HG02852 (cell line): ENCODE data around the gene THSD4.
"Not testable (repeated sequence)": the region's sequence is repeated elsewhere in the genome, so short reads cannot be mapped to it uniquely, and the experiment has no call there.

ENCODE experiments used
- ATAC-seq: cut with Tn5 transposase; IDR thresholded peaks from one replicate; pipeline ENCODE4 v1.9.1; 2021; ENCODE audit warnings: mild to moderate bottlenecking, moderate library complexity; ENCODE audit not compliant: unreplicated experiment

The THSD4 gene

DNA sequence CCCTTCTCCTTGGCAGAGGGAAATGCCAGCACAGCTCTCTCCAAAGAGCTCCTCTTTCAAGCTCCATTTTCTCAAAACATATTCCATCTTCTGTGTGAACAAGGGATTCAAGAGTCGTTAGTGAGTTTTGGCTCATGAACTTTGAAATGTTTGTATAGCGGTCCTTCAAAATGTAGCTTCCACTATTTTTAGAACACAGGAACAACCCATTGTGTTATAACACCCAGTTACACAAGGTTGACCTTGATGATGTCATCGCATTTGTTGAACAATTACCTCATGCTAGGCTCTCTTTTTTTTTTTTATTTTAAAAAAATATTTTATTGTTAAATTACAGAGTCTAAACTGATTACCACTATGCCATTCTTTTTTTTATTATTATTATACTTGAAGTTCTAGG lies 251.7 kb downstream of the THSD4 start:
- ATAC-seq, result no peak

DNA sequence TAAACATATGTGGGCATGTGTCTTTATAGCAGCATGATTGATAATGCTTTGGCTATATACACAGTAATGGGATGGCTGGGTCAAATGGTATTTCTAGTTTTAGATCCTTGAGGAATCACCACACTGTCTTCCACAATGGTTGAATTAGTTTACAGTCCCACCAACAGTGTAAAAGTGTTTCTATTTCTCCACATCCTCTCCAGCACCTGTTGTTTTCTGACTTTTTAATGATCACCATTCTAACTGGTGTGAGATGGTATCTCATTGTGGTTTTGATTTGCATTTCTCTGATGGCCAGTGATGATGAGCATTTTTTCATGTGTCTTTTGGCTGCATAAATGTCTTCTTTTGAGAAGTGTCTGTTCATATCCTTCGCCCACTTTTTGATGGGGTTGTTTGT lies 252.5 kb downstream of the THSD4 start:
- not testable (repeated sequence) for ATAC-seq

DNA sequence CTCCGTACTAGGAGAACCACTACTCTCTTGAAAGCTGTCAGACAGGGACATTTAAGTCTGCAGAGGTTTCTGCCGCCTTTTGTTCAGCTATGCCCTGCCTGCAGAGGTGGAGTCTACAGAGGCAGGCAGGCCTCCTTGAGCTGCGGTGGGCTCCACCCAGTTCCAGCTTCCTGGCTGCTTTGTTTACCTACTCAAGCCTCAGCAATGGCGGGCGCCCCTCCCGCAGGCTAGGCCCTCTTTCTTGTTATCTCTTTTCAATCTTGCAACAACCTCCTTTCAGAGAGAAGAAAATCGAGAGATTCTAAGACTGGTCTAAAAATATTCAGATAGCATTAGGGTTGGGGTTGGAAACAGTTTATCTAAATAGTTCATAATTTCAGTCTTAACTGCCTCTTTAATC lies 257.5 kb downstream of the THSD4 start:
- ATAC-seq, result not testable (repeated sequence)

- no peak for ATAC-seq
Measured at GRCh38 chr15:71373917-71374316, 258.6 kb downstream of the THSD4 start.

- no peak for ATAC-seq
Measured at GRCh38 chr15:71374607-71375352, 259.5 kb downstream of the THSD4 start.

- no peak for ATAC-seq
Measured at GRCh38 chr15:71375934-71376333, 260.7 kb downstream of the THSD4 start.

- no peak for ATAC-seq
Measured at GRCh38 chr15:71379893-71380292, 264.6 kb downstream of the THSD4 start.

DNA sequence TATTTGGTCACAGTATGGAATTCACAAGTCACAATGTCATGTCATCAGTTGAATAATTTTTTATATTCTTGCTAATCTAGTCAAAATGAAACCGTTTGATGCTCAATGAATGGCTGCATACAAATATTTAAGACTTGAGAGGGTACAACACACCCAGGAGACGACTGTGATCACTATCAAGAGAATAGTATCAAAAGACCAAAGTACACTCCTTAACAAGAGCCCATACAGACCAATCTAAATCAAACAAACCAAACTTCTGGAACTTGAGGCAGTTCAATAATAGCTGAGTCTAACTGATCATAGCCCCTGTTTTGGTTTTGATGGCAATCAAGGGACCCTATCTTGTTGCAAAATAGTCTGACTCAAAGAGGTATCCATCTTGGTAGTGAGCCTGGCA lies 265.1 kb downstream of the THSD4 start:
- ATAC-seq, result no peak

DNA sequence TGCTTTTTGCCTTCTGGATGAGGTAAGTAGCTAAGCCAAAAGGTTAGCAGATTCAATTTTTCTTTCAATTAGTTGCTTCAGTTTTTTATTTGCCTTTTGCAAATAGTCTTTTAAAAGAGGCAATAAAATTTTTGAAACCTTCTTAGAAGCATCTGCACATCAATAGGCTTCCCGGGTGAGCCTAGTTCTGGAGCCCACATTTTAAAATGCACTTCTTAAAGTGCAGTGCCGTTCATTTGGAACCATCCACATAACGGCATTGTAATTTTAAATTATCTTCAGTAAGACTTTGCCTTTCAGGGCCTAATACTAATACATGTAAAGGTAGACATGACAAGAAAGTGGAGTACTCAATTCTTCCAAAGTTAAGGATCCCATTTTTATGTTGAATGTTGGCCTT lies 269.2 kb downstream of the THSD4 start:
- no peak for ATAC-seq

DNA sequence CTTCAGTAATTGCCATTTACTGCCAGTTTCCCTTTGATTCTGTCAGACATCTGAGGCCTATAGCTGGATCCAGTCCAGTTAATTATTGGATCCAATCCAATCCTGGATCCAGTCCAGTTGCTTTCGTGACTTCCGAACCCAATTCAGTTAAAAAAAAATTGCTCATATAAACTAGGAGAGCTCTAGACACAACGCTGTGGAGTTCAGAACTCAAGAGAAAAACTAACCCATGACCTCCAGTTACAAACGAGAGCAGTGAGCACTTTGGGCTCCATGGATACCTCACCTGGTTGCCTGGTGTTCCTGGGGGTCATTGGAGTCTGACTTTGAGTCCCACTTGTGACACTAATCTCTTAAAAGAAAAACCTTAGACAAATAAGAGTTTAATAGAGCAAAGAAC lies 269.8 kb downstream of the THSD4 start:
- ATAC-seq, result no peak

GRCh38 chr15:71385457-71385856 lies 270.2 kb downstream of the THSD4 start:
- no peak for ATAC-seq

DNA sequence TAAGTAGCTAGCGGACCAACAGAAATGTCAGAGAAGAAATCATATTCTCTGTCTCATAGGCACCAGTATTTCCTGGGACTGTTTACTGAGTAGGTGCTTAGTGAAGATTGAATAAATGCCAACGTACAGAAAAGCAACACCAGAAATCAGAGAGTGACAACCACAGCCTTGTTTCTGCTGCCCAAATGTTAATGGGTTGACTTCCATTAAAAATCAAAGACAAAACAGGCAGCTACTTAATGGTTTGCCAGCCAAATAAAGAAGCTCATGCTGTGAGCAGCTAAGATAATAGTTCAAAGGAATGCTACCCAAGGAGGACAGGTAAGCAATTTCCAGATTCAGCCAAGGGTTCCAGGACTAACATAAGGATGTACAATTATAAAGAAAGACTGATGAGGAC lies 270.7 kb downstream of the THSD4 start:
- no peak for ATAC-seq

DNA sequence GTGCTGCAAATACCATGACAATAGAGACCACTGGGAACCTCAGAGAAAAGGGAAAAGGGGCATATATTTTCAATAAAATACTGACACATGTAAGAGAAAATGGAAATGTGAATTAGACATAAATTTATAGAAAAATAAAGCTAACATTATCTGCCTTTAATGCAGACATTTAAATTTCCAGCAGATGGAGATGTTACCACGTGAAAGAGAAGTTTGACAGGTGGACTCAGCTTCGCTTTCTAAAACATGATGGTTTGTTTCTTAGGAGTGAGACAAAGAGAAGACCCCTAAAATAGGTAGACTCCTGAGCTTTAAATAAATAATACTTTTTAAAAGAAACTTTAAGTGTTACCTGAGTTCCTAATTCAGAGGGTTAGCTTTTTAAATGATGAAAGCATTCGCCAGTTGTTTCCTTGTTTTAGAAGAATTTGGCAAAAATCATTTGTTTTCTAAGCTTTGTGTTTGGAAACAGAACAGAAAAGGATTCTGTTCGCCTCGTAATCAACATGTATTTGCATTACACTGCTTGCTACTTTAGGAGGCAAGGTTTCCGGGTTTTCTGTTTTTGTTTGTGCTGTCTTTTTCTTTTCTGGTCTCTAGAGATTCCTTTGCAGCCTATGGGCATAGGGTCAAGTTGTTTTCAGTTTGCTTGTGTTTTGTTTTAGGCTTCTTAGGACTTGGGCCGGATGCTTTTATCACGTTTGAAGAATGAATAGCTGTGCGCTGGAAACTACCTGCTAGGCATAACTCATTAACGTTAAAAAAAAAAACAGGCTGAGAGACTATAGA lies 271.4 kb downstream of the THSD4 start:
- no peak for ATAC-seq

- no peak for ATAC-seq
Measured at GRCh38 chr15:71387810-71388209, 272.5 kb downstream of the THSD4 start.

DNA sequence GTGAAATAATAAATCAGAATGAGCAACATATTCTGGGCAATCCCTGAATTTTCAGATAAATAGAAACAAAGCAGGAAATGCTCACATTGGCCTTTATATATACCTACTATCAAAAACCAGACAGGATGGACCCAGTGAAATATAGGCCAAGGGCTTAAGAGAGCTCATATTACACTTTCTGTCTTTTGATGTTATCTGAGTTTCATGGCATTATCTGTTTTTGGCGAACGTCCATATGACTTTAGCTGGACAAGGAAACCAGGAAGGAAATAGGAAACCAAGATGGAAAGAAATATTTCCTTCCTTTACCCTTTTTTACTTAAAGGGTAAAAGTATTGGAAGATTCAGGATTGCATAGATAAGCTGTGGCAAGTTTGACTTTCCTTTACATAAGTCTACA lies 274.8 kb downstream of the THSD4 start:
- no peak for ATAC-seq

GRCh38 chr15:71391421-71392088 lies 276.3 kb downstream of the THSD4 start:
- ATAC-seq, result no peak

DNA sequence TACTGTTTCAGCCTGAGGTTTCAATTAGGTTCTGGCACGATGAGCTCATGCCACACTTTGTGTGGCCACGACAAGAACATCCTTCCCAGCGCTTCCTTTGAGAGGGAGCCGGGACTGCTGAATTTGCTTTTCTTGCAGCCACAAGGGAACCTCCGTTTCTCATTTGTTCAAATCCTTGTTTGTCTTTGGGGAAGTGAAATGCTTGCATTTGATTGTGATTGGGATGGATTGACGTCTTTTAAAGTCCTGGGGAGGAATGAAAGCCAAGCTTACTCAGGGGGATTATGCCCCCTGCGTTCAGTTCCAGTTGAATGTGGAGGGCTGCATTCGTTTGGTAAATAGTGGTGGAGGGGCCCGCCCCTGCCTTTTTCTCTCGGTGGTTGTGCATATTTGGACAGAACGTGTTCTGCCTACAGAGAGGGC lies 277.6 kb downstream of the THSD4 start:
- ATAC-seq, result no peak

- ATAC-seq, result no peak
Measured at GRCh38 chr15:71393383-71393782, 278.1 kb downstream of the THSD4 start.

DNA sequence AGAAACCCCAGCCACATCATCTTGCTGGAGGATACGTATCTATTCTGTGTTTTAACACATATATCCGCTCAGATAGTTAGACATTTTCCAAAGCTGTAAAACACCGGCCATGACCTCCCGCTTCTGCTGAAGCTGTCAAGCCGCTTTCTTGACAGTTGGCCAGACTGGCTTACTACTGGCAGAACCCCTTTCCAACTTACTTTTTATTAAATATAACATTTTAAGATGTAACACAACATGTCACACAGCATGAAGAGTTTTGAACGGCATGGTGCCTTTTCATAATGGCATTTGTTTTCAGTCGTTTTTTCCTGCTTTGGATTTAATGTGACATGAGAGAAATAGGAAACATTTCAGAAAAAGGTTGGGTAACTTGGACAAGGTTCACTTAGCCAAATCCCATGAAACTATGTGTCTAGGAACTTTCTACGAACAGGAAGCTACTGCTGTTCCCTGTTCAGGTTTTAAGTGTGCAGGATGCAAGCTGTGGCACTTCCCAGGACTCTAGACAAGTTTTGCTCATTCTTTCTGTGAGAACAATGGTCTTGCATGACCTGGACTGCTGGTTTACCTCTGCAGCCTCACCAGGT lies 281.4 kb downstream of the THSD4 start:
- no peak for ATAC-seq

DNA sequence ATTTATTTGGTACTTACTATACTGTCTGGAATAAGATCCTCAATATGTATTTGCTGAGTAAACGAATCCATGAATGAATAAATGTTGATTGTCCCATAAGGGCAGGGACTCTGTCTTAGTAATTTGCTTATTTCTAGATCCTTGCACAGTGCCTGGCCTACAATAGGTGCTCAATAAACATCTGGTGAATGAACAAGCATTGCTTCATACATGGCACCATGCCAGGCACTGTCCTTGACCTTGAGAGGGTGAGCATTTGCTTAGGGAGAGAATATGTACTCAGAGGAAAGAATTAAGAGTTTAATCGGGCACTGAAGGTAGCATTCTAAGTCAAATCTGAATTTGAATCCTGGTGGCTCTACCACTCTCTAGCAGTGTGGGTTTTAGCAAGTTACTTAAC lies 282.1 kb downstream of the THSD4 start:
- ATAC-seq, result no peak

DNA sequence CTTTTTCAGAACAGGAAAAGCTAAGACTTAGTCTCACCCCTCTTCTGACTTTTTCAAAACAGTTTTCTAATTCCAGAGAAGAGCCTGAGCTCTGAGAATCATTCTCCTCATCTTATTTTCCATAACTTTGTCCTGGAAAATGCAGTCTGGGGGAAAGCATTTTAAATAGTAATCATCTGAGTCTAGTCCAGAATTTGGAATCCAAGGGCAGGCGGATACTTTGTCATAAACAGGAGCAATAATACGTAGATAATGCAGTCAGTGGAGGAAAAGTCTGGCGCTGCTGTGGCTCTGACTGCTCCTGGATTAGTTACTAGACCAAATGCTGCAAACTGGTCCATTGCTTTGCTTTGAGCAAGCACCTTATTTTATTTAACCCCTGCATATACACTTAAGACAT lies 285.0 kb downstream of the THSD4 start:
- no peak for ATAC-seq
